ENCODE results near the gene ROM1. TPM values are rescaled to one million over a fixed set of nuclear protein-coding genes. Genes with fewer than 3 reads are reported as not detected.
"Not testable (repeated sequence)": the region's sequence is repeated elsewhere in the genome, so short reads cannot be mapped to it uniquely, and the experiment has no call there.

Gene ROM1
- total RNA-seq, 1 donor from 2014 or later: 1.6 TPM

- H3K27ac ChIP-seq (ENCODE audit: low read depth, low read length): peak within 1 kb of the TSS; percentile 93
- H3K9me3 ChIP-seq (ENCODE audit: control insufficient read depth in 3 of 3, low read length in 3 of 3): no peaks in the 10 kb centered on the region
- peak within 1 kb of the TSS; percentile 95 to 97 (median 97) for H3K9ac ChIP-seq (ENCODE audit: low read depth in 1 of 3, low read length in 3 of 3)
- peak within 1 kb of the TSS; percentile 95 to 99 (median 96) for H3K4me3 ChIP-seq (ENCODE audit: low read length in 3 of 3)
- peaks cover 59 to 69% (median 67%) of the 10 kb centered on the region in 3 donors for H3K4me1 ChIP-seq (ENCODE audit: control insufficient read depth in 3 of 3, insufficient read depth in 3 of 3, low read length in 3 of 3)
- H3K36me3 ChIP-seq (ENCODE audit: control insufficient read depth in 3 of 3, insufficient read depth in 3 of 3, low read length in 3 of 3): peaks cover 40 to 49% (median 49%) of the 10 kb centered on the region in 3 donors
- H3K27me3 ChIP-seq (ENCODE audit: control insufficient read depth in 3 of 3, insufficient read depth in 3 of 3, low read length in 3 of 3): no peaks in the 10 kb centered on the region
These were observed 39.3 kb upstream of the ROM1 start, which contains the start of gene EEF1G for GRCh38 chr11:62573592-62574362. Gene EEF1G (minus strand): TSS chr11:62573891. CDS start chr11:62573842, 49 bp downstream.

- peaks cover 55 to 62% (median 61%) of the 10 kb centered on the region in 3 donors for H3K4me1 ChIP-seq (ENCODE audit: control insufficient read depth in 3 of 3, insufficient read depth in 3 of 3, low read length in 3 of 3)
- H3K9me3 ChIP-seq (ENCODE audit: control insufficient read depth in 3 of 3, low read length in 3 of 3): no peaks in the 10 kb centered on the region
- no peaks in the 10 kb centered on the region for H3K27me3 ChIP-seq (ENCODE audit: control insufficient read depth in 3 of 3, insufficient read depth in 3 of 3, low read length in 3 of 3)
- peak overlapping the region; percentile 89 for H3K27ac ChIP-seq (ENCODE audit: low read depth, low read length)
- peak overlapping the region; percentile 84 to 97 (median 97) for H3K9ac ChIP-seq (ENCODE audit: low read depth in 1 of 3, low read length in 3 of 3)
- H3K4me3 ChIP-seq (ENCODE audit: low read length in 3 of 3): peak overlapping the region; percentile 62 to 91 (median 87)
- peaks cover 42 to 49% (median 46%) of the 10 kb centered on the region in 3 donors for H3K36me3 ChIP-seq (ENCODE audit: control insufficient read depth in 3 of 3, insufficient read depth in 3 of 3, low read length in 3 of 3)
These were observed 38.5 kb upstream of the ROM1 start for GRCh38 chr11:62574363-62575071.

GRCh38 chr11:62575156-62575555, 37.9 kb upstream of the ROM1 start:
- Histone ChIP-seq H3K27ac (ENCODE audit: low read depth, low read length) (peak overlapping the region; percentile 89), H3K9ac (ENCODE audit: low read depth in 1 of 3, low read length in 3 of 3) (peak overlapping the region; percentile 84 to 97 (median 97)), H3K4me1 (ENCODE audit: control insufficient read depth in 3 of 3, insufficient read depth in 3 of 3, low read length in 3 of 3) (peaks cover 50 to 57% (median 56%) of the 10 kb centered on the region in 3 donors), H3K4me3 (ENCODE audit: low read length in 3 of 3) (peak overlapping the region; percentile 62 to 91 (median 87)), H3K27me3 (ENCODE audit: control insufficient read depth in 3 of 3, insufficient read depth in 3 of 3, low read length in 3 of 3) (no peaks in the 10 kb centered on the region), H3K36me3 (ENCODE audit: control insufficient read depth in 3 of 3, insufficient read depth in 3 of 3, low read length in 3 of 3) (peaks cover 38 to 48% (median 44%) of the 10 kb centered on the region in 3 donors), H3K9me3 (ENCODE audit: control insufficient read depth in 3 of 3, low read length in 3 of 3) (no peaks in the 10 kb centered on the region)

- Histone ChIP-seq H3K27me3 (ENCODE audit: control insufficient read depth in 3 of 3, insufficient read depth in 3 of 3, low read length in 3 of 3) (no peaks in the 10 kb centered on the region), H3K9me3 (ENCODE audit: control insufficient read depth in 3 of 3, low read length in 3 of 3) (no peaks in the 10 kb centered on the region), H3K4me3 (ENCODE audit: low read length in 3 of 3) (peak overlapping the region in 2 of 3 donors; percentile 62 to 87), H3K27ac (ENCODE audit: low read depth, low read length) (peak overlapping the region; percentile 89), H3K36me3 (ENCODE audit: control insufficient read depth in 3 of 3, insufficient read depth in 3 of 3, low read length in 3 of 3) (peaks cover 34 to 43% (median 37%) of the 10 kb centered on the region in 3 donors), H3K4me1 (ENCODE audit: control insufficient read depth in 3 of 3, insufficient read depth in 3 of 3, low read length in 3 of 3) (peaks cover 44 to 54% (median 52%) of the 10 kb centered on the region in 3 donors), H3K9ac (ENCODE audit: low read depth in 1 of 3, low read length in 3 of 3) (peak overlapping the region in 2 of 3 donors; percentile 84 to 97)
These were observed 37.2 kb upstream of the ROM1 start for GRCh38 chr11:62575837-62576236.

GRCh38 chr11:62577046-62577714, 35.9 kb upstream of the ROM1 start:
- H3K27ac ChIP-seq (ENCODE audit: low read depth, low read length): peak overlapping the region; percentile 89
- H3K36me3 ChIP-seq (ENCODE audit: control insufficient read depth in 3 of 3, insufficient read depth in 3 of 3, low read length in 3 of 3): peaks cover 26 to 38% (median 29%) of the 10 kb centered on the region in 3 donors
- no peaks in the 10 kb centered on the region for H3K9me3 ChIP-seq (ENCODE audit: control insufficient read depth in 3 of 3, low read length in 3 of 3)
- peaks cover 39 to 46% (median 46%) of the 10 kb centered on the region in 3 donors for H3K4me1 ChIP-seq (ENCODE audit: control insufficient read depth in 3 of 3, insufficient read depth in 3 of 3, low read length in 3 of 3)
- no peak overlapping the region for H3K4me3 ChIP-seq (ENCODE audit: low read length in 3 of 3)
- peak overlapping the region in 2 of 3 donors; percentile 10 to 54 for H3K9ac ChIP-seq (ENCODE audit: low read depth in 1 of 3, low read length in 3 of 3)
- no peaks in the 10 kb centered on the region for H3K27me3 ChIP-seq (ENCODE audit: control insufficient read depth in 3 of 3, insufficient read depth in 3 of 3, low read length in 3 of 3)

GRCh38 chr11:62578541-62578940, 34.5 kb upstream of the ROM1 start:
- Histone ChIP-seq H3K36me3 (ENCODE audit: control insufficient read depth in 3 of 3, insufficient read depth in 3 of 3, low read length in 3 of 3) (peaks cover 23 to 34% (median 29%) of the 10 kb centered on the region in 3 donors), H3K9ac (ENCODE audit: low read depth in 1 of 3, low read length in 3 of 3) (no peak overlapping the region), H3K4me1 (ENCODE audit: control insufficient read depth in 3 of 3, insufficient read depth in 3 of 3, low read length in 3 of 3) (peaks cover 32 to 37% (median 33%) of the 10 kb centered on the region in 3 donors)

GRCh38 chr11:62579252-62579651, 33.8 kb upstream of the ROM1 start:
- H3K27me3 ChIP-seq (ENCODE audit: control insufficient read depth in 3 of 3, insufficient read depth in 3 of 3, low read length in 3 of 3): no peaks in the 10 kb centered on the region
- H3K9me3 ChIP-seq (ENCODE audit: control insufficient read depth in 3 of 3, low read length in 3 of 3): no peaks in the 10 kb centered on the region
- H3K4me1 ChIP-seq (ENCODE audit: control insufficient read depth in 3 of 3, insufficient read depth in 3 of 3, low read length in 3 of 3): peaks cover 31 to 35% (median 31%) of the 10 kb centered on the region in 3 donors
- H3K4me3 ChIP-seq (ENCODE audit: low read length in 3 of 3): no peak overlapping the region
- no peak overlapping the region for H3K9ac ChIP-seq (ENCODE audit: low read depth in 1 of 3, low read length in 3 of 3)
- peaks cover 23 to 38% (median 34%) of the 10 kb centered on the region in 3 donors for H3K36me3 ChIP-seq (ENCODE audit: control insufficient read depth in 3 of 3, insufficient read depth in 3 of 3, low read length in 3 of 3)
- no peak overlapping the region for H3K27ac ChIP-seq (ENCODE audit: low read depth, low read length)

More at GRCh38 chr11:62578541-62578940, 34.5 kb upstream of the ROM1 start:
- Histone ChIP-seq H3K9me3 (ENCODE audit: control insufficient read depth in 3 of 3, low read length in 3 of 3) (no peaks in the 10 kb centered on the region), H3K27me3 (ENCODE audit: control insufficient read depth in 3 of 3, insufficient read depth in 3 of 3, low read length in 3 of 3) (no peaks in the 10 kb centered on the region), H3K4me3 (ENCODE audit: low read length in 3 of 3) (no peak overlapping the region), H3K27ac (ENCODE audit: low read depth, low read length) (no peak overlapping the region)

GRCh38 chr11:62580959-62581715, 31.9 kb upstream of the ROM1 start:
- Histone ChIP-seq H3K9me3 (ENCODE audit: control insufficient read depth in 3 of 3, low read length in 3 of 3) (no peaks in the 10 kb centered on the region), H3K4me3 (ENCODE audit: low read length in 3 of 3) (peak overlapping the region in 1 of 3 donors; percentile 35), H3K27ac (ENCODE audit: low read depth, low read length) (no peak overlapping the region), H3K27me3 (ENCODE audit: control insufficient read depth in 3 of 3, insufficient read depth in 3 of 3, low read length in 3 of 3) (no peaks in the 10 kb centered on the region), H3K36me3 (ENCODE audit: control insufficient read depth in 3 of 3, insufficient read depth in 3 of 3, low read length in 3 of 3) (peaks cover 26 to 43% (median 40%) of the 10 kb centered on the region in 3 donors), H3K4me1 (ENCODE audit: control insufficient read depth in 3 of 3, insufficient read depth in 3 of 3, low read length in 3 of 3) (peaks cover 12 to 16% (median 12%) of the 10 kb centered on the region in 3 donors), H3K9ac (ENCODE audit: low read depth in 1 of 3, low read length in 3 of 3) (peak overlapping the region in 1 of 3 donors; percentile 19)

GRCh38 chr11:62581735-62582134, 31.3 kb upstream of the ROM1 start:
- not testable (repeated sequence) for H3K27me3 ChIP-seq (ENCODE audit: control insufficient read depth in 3 of 3, insufficient read depth in 3 of 3, low read length in 3 of 3); H3K4me3 ChIP-seq (ENCODE audit: low read length in 3 of 3); H3K27ac ChIP-seq (ENCODE audit: low read depth, low read length); H3K9me3 ChIP-seq (ENCODE audit: control insufficient read depth in 3 of 3, low read length in 3 of 3)
- Histone ChIP-seq H3K36me3 (ENCODE audit: control insufficient read depth in 3 of 3, insufficient read depth in 3 of 3, low read length in 3 of 3) (peaks cover 22 to 42% (median 37%) of the 10 kb centered on the region in 3 donors), H3K4me1 (ENCODE audit: control insufficient read depth in 3 of 3, insufficient read depth in 3 of 3, low read length in 3 of 3) (peaks cover 7 to 10% (median 10%) of the 10 kb centered on the region in 3 donors), H3K9ac (ENCODE audit: low read depth in 1 of 3, low read length in 3 of 3) (peak overlapping the region in 1 of 3 donors; percentile 19)
